H1 (cell line): Measurements from ENCODE around the gene KCNB1. TPM values are rescaled to one million over a fixed set of nuclear protein-coding genes. Genes with fewer than 3 reads are reported as not detected.
A peak's percentile ranks its signal among the peaks of the same experiment; 100 is the strongest.

Source experiments
- CTCF ChIA-PET: fragments of 300-600 bp; sonication (Branson Sonifier 250); formaldehyde crosslinking; loops from one replicate; lab custom pipeline; 2021; ENCODE audit not compliant: partially characterized antibody; lab: Charles Lee
- POLR2A ChIA-PET: fragments of 300-600 bp; sonication (Branson Sonifier 250); formaldehyde crosslinking; loops from one replicate; lab custom pipeline; 2021; ENCODE audit warnings: inconsistent platforms; ENCODE audit not compliant: partially characterized antibody; lab: Charles Lee
- DNase-seq, 2 experiments: peaks; one replicate each; pipeline versions ENCODE4 v3.0.0 to v3.0.0-alpha.2; 2010 to 2022; ENCODE audit warnings: low spot score in 2 of 2, low read depth in 1 of 2, mixed read lengths in 1 of 2
- FAIRE-seq: peaks from 2 replicates; lab custom pipeline; 2011; peaks lifted over from hg19 to GRCh38; lab: Jason Lieb, UNC
- H2AFZ ChIP-seq: 2 replicates; pipeline ENCODE4 v1.8.1; 2012; ENCODE audit warnings: low read length, inconsistent platforms
- H2AK5ac ChIP-seq: 2 replicates; pipeline ENCODE4 v1.6.1; 2013; ENCODE audit warnings: low read depth, low read length
- H2BK120ac ChIP-seq: replicated peaks from 2 replicates; pipeline ENCODE3; 2013; ENCODE audit warnings: low read depth, low read length, inconsistent platforms
- H2BK12ac ChIP-seq: 2 replicates; pipeline ENCODE4 v1.6.1; 2013; ENCODE audit warnings: low read depth, low read length
- H2BK15ac ChIP-seq: 2 replicates; pipeline ENCODE4 v1.6.1; 2013; ENCODE audit warnings: low read length
- H2BK20ac ChIP-seq: 2 replicates; pipeline ENCODE4 v1.6.1; 2013; ENCODE audit warnings: low read length
- H2BK5ac ChIP-seq: 2 replicates; pipeline ENCODE4 v1.6.1; 2013; ENCODE audit warnings: low read depth, low read length
- H3K14ac ChIP-seq: 2 replicates; pipeline ENCODE4 v1.6.1; 2013; ENCODE audit warnings: inconsistent platforms; ENCODE audit not compliant: insufficient read length
- H3K18ac ChIP-seq: 2 replicates; pipeline ENCODE4 v1.6.1; 2013; ENCODE audit warnings: low read length; ENCODE audit errors: extremely low read depth
- H3K23ac ChIP-seq: 2 replicates; pipeline ENCODE4 v1.6.1; 2013; ENCODE audit warnings: inconsistent platforms; ENCODE audit not compliant: insufficient read length
- H3K23me2 ChIP-seq: 2 replicates; pipeline ENCODE4 v1.6.1; 2013; ENCODE audit warnings: low read depth, low read length
- H3K27ac ChIP-seq: 2 replicates; pipeline ENCODE4 v1.6.1; 2011; ENCODE audit warnings: low read depth, low read length, inconsistent platforms
- H3K27me3 ChIP-seq, 4 experiments: replicated peaks in 1 of 4; 1 replicate in 1 of 4; 2 replicates in 3 of 4; pipeline versions ENCODE4 v1.6.1 to v1.8.1; 2011 to 2013; ENCODE audit warnings: low read length in 3 of 4, mild to moderate bottlenecking in 3 of 4, inconsistent platforms in 2 of 4, mixed read lengths in 2 of 4, moderate library complexity in 1 of 4; ENCODE audit not compliant: control insufficient read depth in 3 of 4, insufficient read depth in 3 of 4; ENCODE audit errors: extremely low read depth in 1 of 4
- H3K36me3 ChIP-seq, 4 experiments: 2 replicates each; pipeline versions ENCODE4 v1.6.1 to v1.8.1; 2011 to 2013; ENCODE audit warnings: mild to moderate bottlenecking in 4 of 4, low read length in 3 of 4, moderate library complexity in 2 of 4, control low read depth in 1 of 4, inconsistent platforms in 1 of 4; ENCODE audit not compliant: insufficient read depth in 4 of 4, control insufficient read depth in 2 of 4
- H3K4ac ChIP-seq: replicated peaks from 2 replicates; pipeline ENCODE3; 2013; ENCODE audit warnings: low read length, low read depth, mixed read lengths, inconsistent platforms; ENCODE audit not compliant: insufficient read length
- H3K4me1 ChIP-seq, 4 experiments: replicated peaks in 1 of 4; 1 replicate in 1 of 4; 2 replicates in 3 of 4; pipeline versions ENCODE4 v1.6.1 to v1.8.1; 2011 to 2013; ENCODE audit warnings: low read length in 3 of 4, inconsistent platforms in 2 of 4, mixed read lengths in 1 of 4; ENCODE audit not compliant: insufficient read depth in 4 of 4, control insufficient read depth in 3 of 4
- H3K4me2 ChIP-seq, 2 experiments: 2 replicates each; pipeline versions ENCODE4 v1.6.1 to v1.8.1; 2011 to 2013; ENCODE audit warnings: low read depth in 2 of 2, low read length in 2 of 2, control low read depth in 1 of 2, inconsistent platforms in 1 of 2, mild to moderate bottlenecking in 1 of 2; ENCODE audit not compliant: insufficient read depth in 1 of 2
- H3K4me3 ChIP-seq, 4 experiments: fragments of 200-600, 300-600 bp in 1 of 4; sonication (generic), shearing (Covaris generic), sonication (Bioruptor Twin) in 1 of 4; 2 replicates each; pipeline versions ENCODE4 v1.5.1 to v1.8.1; 2011 to 2016; ENCODE audit warnings: low read length in 4 of 4, low read depth in 3 of 4, control low read depth in 2 of 4, inconsistent platforms in 2 of 4, mild to moderate bottlenecking in 2 of 4, mixed read lengths in 1 of 4, moderate library complexity in 1 of 4; ENCODE audit not compliant: insufficient read depth in 2 of 4; ENCODE audit errors: extremely low read depth in 1 of 4
- H3K56ac ChIP-seq: replicated peaks from 2 replicates; pipeline ENCODE3; 2013; ENCODE audit warnings: low read depth, mild to moderate bottlenecking, mixed read lengths, low read length, inconsistent platforms; ENCODE audit not compliant: insufficient read length
- H3K79me1 ChIP-seq: 2 replicates; pipeline ENCODE4 v1.6.1; 2013; ENCODE audit warnings: low read depth, low read length, control low read depth
- H3K79me2 ChIP-seq, 2 experiments: 2 replicates each; pipeline versions ENCODE4 v1.6.1 to v1.8.1; 2012 to 2013; ENCODE audit warnings: low read length in 2 of 2, mild to moderate bottlenecking in 2 of 2, inconsistent platforms in 1 of 2; ENCODE audit not compliant: insufficient read depth in 2 of 2, control insufficient read depth in 1 of 2
- H3K9ac ChIP-seq, 4 experiments: replicated peaks in 1 of 4; 1 replicate in 1 of 4; 2 replicates in 3 of 4; pipeline versions ENCODE4 v1.6.1 to v1.8.1; 2011 to 2013; ENCODE audit warnings: low read depth in 3 of 4, low read length in 3 of 4, control low read depth in 2 of 4, mild to moderate bottlenecking in 2 of 4, moderate library complexity in 2 of 4, inconsistent platforms in 1 of 4; ENCODE audit errors: extremely low read depth in 1 of 4
- H3K9me3 ChIP-seq, 2 experiments: 2 replicates each; pipeline versions ENCODE4 v1.6.1 to v1.8.1; 2012 to 2013; ENCODE audit warnings: mild to moderate bottlenecking in 2 of 2, moderate library complexity in 2 of 2, control low read depth in 1 of 2, inconsistent platforms in 1 of 2, low read depth in 1 of 2, low read length in 1 of 2, mixed read lengths in 1 of 2; ENCODE audit not compliant: insufficient read depth in 2 of 2
- H4K20me1 ChIP-seq, 2 experiments: replicated peaks in 1 of 2; 2 replicates each; pipeline versions ENCODE3 to v1.8.1; 2011 to 2013; ENCODE audit warnings: inconsistent platforms in 2 of 2, low read length in 2 of 2, mild to moderate bottlenecking in 1 of 2; ENCODE audit not compliant: insufficient read depth in 2 of 2, control insufficient read depth in 1 of 2
- H4K5ac ChIP-seq: 2 replicates; pipeline ENCODE4 v1.6.1; 2013; ENCODE audit warnings: low read length, low read depth, mixed read lengths, inconsistent platforms; ENCODE audit not compliant: insufficient read length
- H4K8ac ChIP-seq: 2 replicates; pipeline ENCODE4 v1.8.0; 2013; ENCODE audit warnings: mild to moderate bottlenecking, moderate library complexity, low read length, inconsistent platforms; ENCODE audit not compliant: insufficient read depth; ENCODE audit errors: extremely low read depth
- H4K91ac ChIP-seq: replicated peaks from 2 replicates; pipeline ENCODE3; 2013; ENCODE audit warnings: low read length, mixed read lengths, inconsistent platforms; ENCODE audit not compliant: insufficient read length
- EGR1 ChIP-seq: IDR thresholded peaks from 2 replicates; pipeline ENCODE4 v1.6.1; 2011; ENCODE audit warnings: low read depth, low read length, borderline replicate concordance
- HDAC6 ChIP-seq: IDR thresholded peaks from one replicate; pipeline ENCODE4 v1.7.1; 2012; ENCODE audit warnings: low read depth, mild to moderate bottlenecking, inconsistent platforms, low read length, moderate library complexity
- SP2 ChIP-seq: IDR thresholded peaks from 2 replicates; pipeline ENCODE4 v1.6.1; 2012; ENCODE audit warnings: mild to moderate bottlenecking, low read length, inconsistent platforms
- WGBS, 2 experiments: shearing (Covaris generic) in 1 of 2; methylation state at CpG; one replicate each; pipeline versions ENCODE4 v1.1.6 to v1.1.7; 2013 to 2015; ENCODE audit warnings: low lambda C conversion rate in 2 of 2, mixed read lengths in 2 of 2, inconsistent platforms in 1 of 2, low coverage in 1 of 2, missing lambda C conversion rate in 1 of 2; ENCODE audit not compliant: insufficient replicate concordance in 2 of 2, insufficient coverage in 1 of 2, insufficient read length in 1 of 2; ENCODE audit errors: extremely low coverage in 1 of 2, missing lambda C conversion rate in 1 of 2; 5-methylcytosine and 5-hydroxymethylcytosine counted together
- polyA plus RNA-seq, 7 experiments: library from polyadenylated mRNA; depleted of rRNA in 3 of 7; stranded (reverse) in 5 of 7; unstranded in 2 of 7; fragments of >200 nt in 5 of 7; fragments of 200-250 nt in 2 of 7; gene quantifications; 1 replicate in 5 of 7; 2 replicates in 1 of 7; 4 replicates in 1 of 7; pipeline versions ENCODE4 v1.2.1 to v1.2.3, GENCODE V29; 2011 to 2013; ENCODE audit warnings: missing spikeins in 2 of 7, mixed read lengths in 2 of 7
- total RNA-seq: library from RNA; stranded (reverse); fragmentation: NEBNext Ultra II Directional; extraction: Animal tissue kit (Norgen Biotek cat#: 25700); gene quantifications from 2 replicates; pipeline ENCODE4 v1.2.1, GENCODE V29; 2021

Gene KCNB1
- total and polyA plus RNA-seq, 2 of the 8 experiments (the other 6 are each of a cell fraction or from before 2014, with no cell fraction given): 0.58 to 0.67 TPM

GRCh38 chr20:49356676-49357075 is 125.8 kb downstream of the KCNB1 start:
- no peaks in the 10 kb centered on the region for H3K79me2 ChIP-seq
- no peak overlapping the region for H3K23ac ChIP-seq
- no peaks in the 10 kb centered on the region for H3K36me3 ChIP-seq
- no peak for FAIRE-seq
- WGBS, 2 experiments: 85% methylated on average over 2 of the region's 3 CpGs; no CpG with 5 or more reads in 1 of the 2 experiments
- DNase-seq: no peak
- H2AFZ ChIP-seq: no peak overlapping the region; the same call in 1 of the 2 replicates
- no peaks in the 10 kb centered on the region for H3K79me1 ChIP-seq
- CTCF ChIA-PET: interaction anchor here (0.6 to 8.2 kb wide), 10 partner anchors 19 to 349 kb away, joined by 3 to 47 read pairs (median 4); no protein-coding TSS in a partner anchor
- H2BK12ac ChIP-seq: no peak overlapping the region
- no peaks in the 10 kb centered on the region for H4K20me1 ChIP-seq
- H4K5ac ChIP-seq: no peak overlapping the region
- H3K4ac ChIP-seq: no peak overlapping the region
- H3K4me2 ChIP-seq: no peak overlapping the region
- POLR2A ChIA-PET: interaction anchor here (2.1 kb wide), 1 partner anchor 11 kb away, joined by 4 read pairs; no protein-coding TSS in a partner anchor
- H3K9ac ChIP-seq: no peak overlapping the region
- no peak overlapping the region for H2BK20ac ChIP-seq
- no peaks in the 10 kb centered on the region for H3K23me2 ChIP-seq
- H2BK15ac ChIP-seq: no peak overlapping the region
- peak overlapping the region; percentile 81 for H3K14ac ChIP-seq
- H4K8ac ChIP-seq: no peak overlapping the region
- H3K27me3 ChIP-seq: no peaks in the 10 kb centered on the region; a peak in 1 of 7 replicates
- H3K18ac ChIP-seq: no peak overlapping the region
- no peak overlapping the region for H3K56ac ChIP-seq
- H4K91ac ChIP-seq: no peak overlapping the region
- H3K4me1 ChIP-seq: no peaks in the 10 kb centered on the region
- no peak overlapping the region for H2AK5ac ChIP-seq
- TF ChIP-seq SP2 (no peak), HDAC6 (no peak), EGR1 (no peak)
- H2BK120ac ChIP-seq: no peak overlapping the region
- no peaks in the 10 kb centered on the region for H3K9me3 ChIP-seq
- no peak overlapping the region for H3K4me3 ChIP-seq
- no peak overlapping the region for H2BK5ac ChIP-seq
- no peak overlapping the region for H3K27ac ChIP-seq
